Transverse colon (tissue), 3 donors: ENCODE measurements around the gene HRAS.

Experiments
- CTCF ChIP-seq, 5 experiments: fragments of 200-600 bp in 3 of 5; fragments of 450-650 bp in 2 of 5; sonication (generic) in 3 of 5; IDR thresholded peaks; 1 replicate in 2 of 5; 2 replicates in 3 of 5; pipeline ENCODE4 v1.5.1; 2016 to 2017; ENCODE audit warnings: antibody characterized with exemption in 5 of 5, inconsistent platforms in 3 of 5, mild to moderate bottlenecking in 2 of 5, moderate library complexity in 1 of 5
- EP300 ChIP-seq: sonication (generic); formaldehyde crosslinking; IDR thresholded peaks from one replicate; pipeline ENCODE4 v1.6.1; 2017; ENCODE audit warnings: antibody characterized with exemption, low read depth

GRCh38 chr11:492427-493226 lies 42.7 kb downstream of the HRAS start:
- TF ChIP-seq CTCF (IDR thresholded peaks at IDR 0.05) = no peak
- no peak for TF ChIP-seq EP300
